ENCODE measurements around the gene GTF3C2. TPM values are rescaled to one million over a fixed set of nuclear protein-coding genes. Genes with fewer than 3 reads are reported as not detected.

The GTF3C2 gene
- total and polyA plus RNA-seq, 10 of the 15 experiments (the other 5 are each of a cell fraction or from before 2014, with no cell fraction given): 45.9 to 105 (median 80.3) TPM

- TF ChIP-seq, protein P1, sequence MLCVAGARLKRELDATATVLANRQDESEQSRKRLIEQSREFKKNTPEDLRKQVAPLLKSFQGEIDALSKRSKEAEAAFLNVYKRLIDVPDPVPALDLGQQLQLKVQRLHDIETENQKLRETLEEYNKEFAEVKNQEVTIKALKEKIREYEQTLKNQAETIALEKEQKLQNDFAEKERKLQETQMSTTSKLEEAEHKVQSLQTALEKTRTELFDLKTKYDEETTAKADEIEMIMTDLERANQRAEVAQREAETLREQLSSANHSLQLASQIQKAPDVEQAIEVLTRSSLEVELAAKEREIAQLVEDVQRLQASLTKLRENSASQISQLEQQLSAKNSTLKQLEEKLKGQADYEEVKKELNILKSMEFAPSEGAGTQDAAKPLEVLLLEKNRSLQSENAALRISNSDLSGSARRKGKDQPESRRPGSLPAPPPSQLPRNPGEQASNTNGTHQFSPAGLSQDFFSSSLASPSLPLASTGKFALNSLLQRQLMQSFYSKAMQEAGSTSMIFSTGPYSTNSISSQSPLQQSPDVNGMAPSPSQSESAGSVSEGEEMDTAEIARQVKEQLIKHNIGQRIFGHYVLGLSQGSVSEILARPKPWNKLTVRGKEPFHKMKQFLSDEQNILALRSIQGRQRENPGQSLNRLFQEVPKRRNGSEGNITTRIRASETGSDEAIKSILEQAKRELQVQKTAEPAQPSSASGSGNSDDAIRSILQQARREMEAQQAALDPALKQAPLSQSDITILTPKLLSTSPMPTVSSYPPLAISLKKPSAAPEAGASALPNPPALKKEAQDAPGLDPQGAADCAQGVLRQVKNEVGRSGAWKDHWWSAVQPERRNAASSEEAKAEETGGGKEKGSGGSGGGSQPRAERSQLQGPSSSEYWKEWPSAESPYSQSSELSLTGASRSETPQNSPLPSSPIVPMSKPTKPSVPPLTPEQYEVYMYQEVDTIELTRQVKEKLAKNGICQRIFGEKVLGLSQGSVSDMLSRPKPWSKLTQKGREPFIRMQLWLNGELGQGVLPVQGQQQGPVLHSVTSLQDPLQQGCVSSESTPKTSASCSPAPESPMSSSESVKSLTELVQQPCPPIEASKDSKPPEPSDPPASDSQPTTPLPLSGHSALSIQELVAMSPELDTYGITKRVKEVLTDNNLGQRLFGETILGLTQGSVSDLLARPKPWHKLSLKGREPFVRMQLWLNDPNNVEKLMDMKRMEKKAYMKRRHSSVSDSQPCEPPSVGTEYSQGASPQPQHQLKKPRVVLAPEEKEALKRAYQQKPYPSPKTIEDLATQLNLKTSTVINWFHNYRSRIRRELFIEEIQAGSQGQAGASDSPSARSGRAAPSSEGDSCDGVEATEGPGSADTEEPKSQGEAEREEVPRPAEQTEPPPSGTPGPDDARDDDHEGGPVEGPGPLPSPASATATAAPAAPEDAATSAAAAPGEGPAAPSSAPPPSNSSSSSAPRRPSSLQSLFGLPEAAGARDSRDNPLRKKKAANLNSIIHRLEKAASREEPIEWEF (IDR thresholded peaks at IDR 0.05; ENCODE audit: insufficient replicate concordance, low read depth, low read length): no peak
- TF ChIP-seq IRF4 (IDR thresholded peaks at IDR 0.05; ENCODE audit: low read depth, low read length): no peak
- no peak for TF ChIP-seq RAD51 (IDR thresholded peaks at IDR 0.05)
- TF ChIP-seq DPF2 (IDR thresholded peaks at IDR 0.05): 0 out of 2 replicates have a peak, but pooled peaks have one; percentile 56
- no peak for TF ChIP-seq USF2 (IDR thresholded peaks at IDR 0.05; ENCODE audit: borderline replicate concordance, low read depth, low read length)
Measured at GRCh38 chr2:27380626-27381545, 24.3 kb upstream of the GTF3C2 start, which contains the start of gene ZNF513 (continued).

All from GM12878 (cell line).